Vagina (tissue), 2 donors: Measurements from ENCODE around the gene HSPA12A.

ENCODE experiments used
- CTCF ChIP-seq, 3 experiments: fragments of 450-650 bp in 2 of 3; fragments of 200-600 bp in 1 of 3; sonication (generic) in 1 of 3; IDR thresholded peaks; one replicate each; pipeline ENCODE4 v1.5.1; 2017 to 2019; ENCODE audit warnings: antibody characterized with exemption in 3 of 3, mild to moderate bottlenecking in 2 of 3, moderate library complexity in 2 of 3
- POLR2A ChIP-seq, 2 donors: fragments of 450-650 bp; IDR thresholded peaks; one replicate each; pipeline ENCODE4 v1.6.1; 2017; ENCODE audit warnings: antibody characterized with exemption in 2 of 2, mild to moderate bottlenecking in 2 of 2, moderate library complexity in 2 of 2

- no peak for TF ChIP-seq CTCF (IDR thresholded peaks at IDR 0.05)
- TF ChIP-seq POLR2A (IDR thresholded peaks at IDR 0.05), result no peak
Measured at GRCh38 chr10:116660860-116661259, 81.5 kb downstream of the HSPA12A start.
